ENCODE data around the gene MYO15B. TPM values are rescaled to one million over a fixed set of nuclear protein-coding genes. Genes with fewer than 3 reads are reported as not detected.

The MYO15B gene
- total and polyA plus RNA-seq, 2 of the 4 experiments (the other 2 are of a cell fraction) = 0.18 to 0.65 TPM

- Histone ChIP-seq H4K5ac (ENCODE audit: low read depth, low read length) (no peak overlapping the region), H3K23ac (ENCODE audit: low read depth, low read length) (no peak overlapping the region), H2AK5ac (ENCODE audit: low read depth, low read length) (no peak overlapping the region), H3K4me3 (ENCODE audit: insufficient read depth, low read depth, low read length) (no peak overlapping the region), H2AK9ac (replicated peaks; ENCODE audit: low read depth, low read length, poor library complexity) (no peak overlapping the region), H2BK15ac (ENCODE audit: low read depth, low read length) (no peak overlapping the region), H3K9ac (ENCODE audit: low read depth, low read length) (no peak overlapping the region), H3K4me1 (ENCODE audit: control insufficient read depth, insufficient read depth, low read length) (peaks cover 5% of the 10 kb centered on the region; the same call in 1 of the 2 replicates), H3K14ac (replicated peaks; ENCODE audit: low read depth, low read length) (no peak overlapping the region), H3K4ac (ENCODE audit: low read depth, low read length) (no peak overlapping the region), H3K79me1 (ENCODE audit: low read depth in 1 of 2, low read length in 2 of 2) (no peaks in the 10 kb centered on the region), H2AFZ (replicated peaks; ENCODE audit: low read length, poor library complexity) (no peak overlapping the region), H3K27me3 (ENCODE audit: control insufficient read depth, insufficient read depth, low read length) (peaks cover 9% of the 10 kb centered on the region; the same call in 1 of the 2 replicates), H3K27ac (ENCODE audit: insufficient read depth, low read length) (no peak overlapping the region), H4K20me1 (ENCODE audit: insufficient read depth, low read length) (no peaks in the 10 kb centered on the region; the same call in 1 of the 2 replicates), H3K18ac (ENCODE audit: low read depth, low read length) (no peak overlapping the region), H3K9me3 (ENCODE audit: control insufficient read depth, insufficient read depth, low read length) (no peaks in the 10 kb centered on the region), H2BK5ac (ENCODE audit: low read depth, low read length, poor library complexity, severe bottlenecking) (no peak overlapping the region), H3K56ac (ENCODE audit: extremely low read depth, insufficient read depth, low read length) (no peak overlapping the region), H2BK20ac (ENCODE audit: low read depth, low read length) (no peak overlapping the region), H2BK120ac (ENCODE audit: low read depth, low read length) (no peak overlapping the region), H3K4me2 (ENCODE audit: low read depth, low read length) (no peak overlapping the region), H3K9me1 (ENCODE audit: insufficient read depth, low read length) (no peaks in the 10 kb centered on the region), H3K36me3 (ENCODE audit: control insufficient read depth, insufficient read depth, low read length) (no peaks in the 10 kb centered on the region), H4K91ac (ENCODE audit: insufficient read depth, low read depth, low read length) (no peak overlapping the region), H4K8ac (ENCODE audit: low read depth in 2 of 2, low read length in 2 of 2) (no peak overlapping the region)
- CTCF ChIA-PET = interaction anchor here (1.5 kb wide), 1 partner anchor 10 kb away, joined by 5 read pairs; the partner anchor contains the start of gene SMIM5
- dilution Hi-C loops (cut with HindIII; ENCODE audit: low sequenced_read_pairs, unreplicated experiment) = no loop called here
- intact Hi-C loops (cut with micrococcal nuclease) = no loop called here
- WGBS, 2 experiments (ENCODE audit: extremely low coverage in 2 of 2, insufficient read length in 1 of 2) = 89% methylated on average over 7 of the region's 15 CpGs; no CpG with 5 or more reads in 1 of the 2 experiments
- no TSS peak for BruUV-seq (replicated peaks)
- TF ChIP-seq MAZ (IDR thresholded peaks at IDR 0.05; ENCODE audit: borderline replicate concordance, low read depth, low read length) (no peak), CEBPB (IDR thresholded peaks at IDR 0.05; ENCODE audit: low read depth, low read length) (no peak), MAFK (IDR thresholded peaks at IDR 0.05; ENCODE audit: low read depth, low read length) (no peak), MXI1 (IDR thresholded peaks at IDR 0.05; ENCODE audit: borderline replicate concordance, low read depth, low read length) (no peak), BHLHE40 (IDR thresholded peaks at IDR 0.05; ENCODE audit: low read depth, low read length) (no peak), SMC3 (IDR thresholded peaks at IDR 0.05; ENCODE audit: low read depth, low read length) (no peak), POLR2A (IDR thresholded peaks at IDR 0.05; ENCODE audit: low read depth, low read length) (no peak), USF2 (IDR thresholded peaks at IDR 0.05; ENCODE audit: low read depth, low read length) (no peak), FOS (IDR thresholded peaks at IDR 0.05; ENCODE audit: low read depth, low read length) (no peak), CHD1 (IDR thresholded peaks at IDR 0.05; ENCODE audit: low read depth, low read length) (no peak), NFE2L2 (IDR thresholded peaks at IDR 0.05; ENCODE audit: low read depth, low read length) (no peak)
- POLR2A ChIA-PET (ENCODE audit: unreplicated experiment) = interaction anchor here (0.6 kb wide), 1 partner anchor 14 kb away, joined by 4 read pairs; no protein-coding TSS in a partner anchor
- in situ Hi-C loops (cut with MboI; ENCODE audit: low sequenced_read_pairs) = no loop called here
- DNase-seq (no peak), ATAC-seq (ENCODE audit: low read depth) (no peak)
Measured at GRCh38 chr17:75622771-75623273, 35.2 kb downstream of the MYO15B start.

Measured in IMR-90 (cell line).